HL-60 (cell line): ENCODE data around the gene FAM120A.

Source experiments
- CTCF ChIP-seq: IDR thresholded peaks from one replicate; pipeline ENCODE4 v1.5.1; 2011; ENCODE audit warnings: low read length, control low read depth, inconsistent platforms; ENCODE audit not compliant: insufficient read depth
- POLR2AphosphoS5 ChIP-seq: IDR thresholded peaks from 2 replicates; pipeline ENCODE4 v1.6.1; 2012; ENCODE audit warnings: low read depth

DNA sequence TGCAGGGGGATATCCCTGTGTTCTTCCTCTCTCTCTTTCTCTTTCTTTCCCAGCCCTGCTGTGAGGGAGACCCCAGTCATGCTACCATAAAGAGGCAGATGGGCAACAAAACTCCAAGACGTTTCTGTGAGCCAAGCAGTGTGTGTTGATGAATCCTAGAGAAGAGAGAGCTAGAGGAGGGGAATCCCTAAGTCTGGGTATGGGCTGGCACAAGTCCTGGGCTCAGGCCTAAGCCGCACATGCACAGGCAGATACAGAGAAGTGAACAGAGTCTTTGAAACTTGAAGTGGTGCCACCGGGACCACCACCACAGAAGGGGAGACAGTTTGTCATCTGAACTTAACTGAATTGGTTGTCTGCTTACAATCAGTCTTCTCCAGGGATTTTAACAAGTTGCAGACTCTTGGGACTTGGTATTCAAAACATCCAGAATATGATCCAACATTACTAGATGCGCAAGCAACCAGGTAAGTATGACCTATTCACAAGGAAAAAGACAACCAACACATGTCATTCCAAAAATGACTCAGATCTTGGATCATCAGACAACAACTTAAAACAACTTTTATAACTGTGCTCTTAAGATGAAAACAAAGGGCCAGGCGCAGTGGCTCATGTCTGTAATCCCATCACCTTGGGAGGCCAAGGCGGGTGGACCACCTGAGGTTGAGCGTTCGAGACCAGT lies 10.4 kb upstream of the FAM120A start:
- TF ChIP-seq CTCF = no peak
- no peak for TF ChIP-seq POLR2AphosphoS5
